ENCODE data around the gene DDX56. TPM values are rescaled to one million over a fixed set of nuclear protein-coding genes. Genes with fewer than 3 reads are reported as not detected.

The DDX56 gene
- polyA plus RNA-seq, 1 donor (not counting 4 experiments of a cell fraction or from before 2014, with no cell fraction given), result 79.9 TPM

GRCh38 chr7:44587843-44588711 lies 14.4 kb upstream of the DDX56 start:
- FAIRE-seq (no peak), DNase-seq (ENCODE audit: low read depth, low spot score) (no peak)

GRCh38 chr7:44583146-44583865 lies 9.6 kb upstream of the DDX56 start:
- H3K9me1 ChIP-seq (ENCODE audit: control insufficient read depth, extremely low read depth, insufficient read depth, low read length), result no peaks in the 10 kb centered on the region
- H3K9me3 ChIP-seq (ENCODE audit: control insufficient read depth, low read depth, low read length), result no peaks in the 10 kb centered on the region
- dilution Hi-C loops (cut with MboI; ENCODE audit: extremely low pct_ligation_motif_present, low sequenced_read_pairs), result no loop called here
- H3K9ac ChIP-seq (ENCODE audit: control insufficient read depth, extremely low read depth, insufficient read depth, low read length), result peak overlapping the region; percentile 95
- peaks cover 8 to 9% of the 10 kb centered on the region in 2 experiments for H3K36me3 ChIP-seq (ENCODE audit: control insufficient read depth in 2 of 2, extremely low read depth in 1 of 2, insufficient read depth in 2 of 2, low read length in 2 of 2)
- peak overlapping the region; percentile 96 for H3K27ac ChIP-seq (ENCODE audit: control insufficient read depth, insufficient read depth, low read length)
- H3K27me3 ChIP-seq (ENCODE audit: control insufficient read depth, extremely low read depth, insufficient read depth, low read length), result no peaks in the 10 kb centered on the region
- TF ChIP-seq EZH2 (IDR thresholded peaks at IDR 0.05; ENCODE audit: low read length) (no peak), CTCF (optimal IDR thresholded peaks at IDR 0.05 in 1 of 3, IDR thresholded peaks at IDR 0.05 in 1 of 3, conservative IDR thresholded peaks at IDR 0.05 in 1 of 3; ENCODE audit: extremely low read depth in 1 of 3, insufficient read depth in 2 of 3, low read length in 3 of 3) (no peak)
- DNase-seq (ENCODE audit: low read depth, low spot score) (no peak), FAIRE-seq (no peak)
- peak overlapping the region; percentile 90 to 94 (median 91) for H3K4me3 ChIP-seq (ENCODE audit: control insufficient read depth in 2 of 3, extremely low read depth in 1 of 3, insufficient read depth in 2 of 3, low read depth in 1 of 3, low read length in 3 of 3)
- peak overlapping the region; percentile 85 for H3K4me2 ChIP-seq (ENCODE audit: control insufficient read depth, extremely low read depth, insufficient read depth, low read depth, low read length)
- H3K79me2 ChIP-seq (ENCODE audit: control insufficient read depth, insufficient read depth, low read length), result peaks cover 28% of the 10 kb centered on the region
- H4K20me1 ChIP-seq (ENCODE audit: control insufficient read depth, extremely low read depth, insufficient read depth, low read length), result no peaks in the 10 kb centered on the region
- peaks cover 17% of the 10 kb centered on the region for H3K4me1 ChIP-seq (ENCODE audit: control insufficient read depth, extremely low read depth, insufficient read depth, low read length)
- peak overlapping the region; percentile 98 for H2AFZ ChIP-seq (ENCODE audit: control insufficient read depth, low read length)

More at GRCh38 chr7:44587843-44588711, 14.4 kb upstream of the DDX56 start:
- H2AFZ ChIP-seq (ENCODE audit: control insufficient read depth, low read length), result peak overlapping the region; percentile 20
- H3K36me3 ChIP-seq (ENCODE audit: control insufficient read depth in 2 of 2, extremely low read depth in 1 of 2, insufficient read depth in 2 of 2, low read length in 2 of 2), result no peaks in the 10 kb centered on the region
- H3K27me3 ChIP-seq (ENCODE audit: control insufficient read depth, extremely low read depth, insufficient read depth, low read length), result no peaks in the 10 kb centered on the region
- TF ChIP-seq EZH2 (IDR thresholded peaks at IDR 0.05; ENCODE audit: low read length) (no peak), CTCF (optimal IDR thresholded peaks at IDR 0.05 in 1 of 3, IDR thresholded peaks at IDR 0.05 in 1 of 3, conservative IDR thresholded peaks at IDR 0.05 in 1 of 3; ENCODE audit: extremely low read depth in 1 of 3, insufficient read depth in 2 of 3, low read length in 3 of 3) (peak in 2 of 3 experiments; percentile 43 to 44)
- no peak overlapping the region for H3K27ac ChIP-seq (ENCODE audit: control insufficient read depth, insufficient read depth, low read length)
- no peaks in the 10 kb centered on the region for H4K20me1 ChIP-seq (ENCODE audit: control insufficient read depth, extremely low read depth, insufficient read depth, low read length)
- dilution Hi-C loops (cut with MboI; ENCODE audit: extremely low pct_ligation_motif_present, low sequenced_read_pairs), result no loop called here
- H3K9ac ChIP-seq (ENCODE audit: control insufficient read depth, extremely low read depth, insufficient read depth, low read length), result no peak overlapping the region
- H3K9me1 ChIP-seq (ENCODE audit: control insufficient read depth, extremely low read depth, insufficient read depth, low read length), result no peaks in the 10 kb centered on the region
- no peak overlapping the region for H3K4me3 ChIP-seq (ENCODE audit: control insufficient read depth in 2 of 3, extremely low read depth in 1 of 3, insufficient read depth in 2 of 3, low read depth in 1 of 3, low read length in 3 of 3)
- no peak overlapping the region for H3K4me2 ChIP-seq (ENCODE audit: control insufficient read depth, extremely low read depth, insufficient read depth, low read depth, low read length)
- H3K4me1 ChIP-seq (ENCODE audit: control insufficient read depth, extremely low read depth, insufficient read depth, low read length), result peaks cover 3% of the 10 kb centered on the region
- no peaks in the 10 kb centered on the region for H3K9me3 ChIP-seq (ENCODE audit: control insufficient read depth, low read depth, low read length)
- H3K79me2 ChIP-seq (ENCODE audit: control insufficient read depth, insufficient read depth, low read length), result no peaks in the 10 kb centered on the region
